Activated CD4-positive, CD25-positive, alpha-beta regulatory T cell treated with anti-CD3 and anti-CD28 coated beads, Interleukin-2, amount 50 U/mL, for 24 hours (primary cell): ENCODE data around the gene VPS13C.

ENCODE experiments used
- ATAC-seq, 2 donors: fragments of 150-1000 bp; cut with Tn5 transposase; one replicate each; pipeline ENCODE4 v1.10.0; 2021; ENCODE audit warnings: mild to moderate bottlenecking in 1 of 2, moderate library complexity in 1 of 2

The VPS13C gene

DNA sequence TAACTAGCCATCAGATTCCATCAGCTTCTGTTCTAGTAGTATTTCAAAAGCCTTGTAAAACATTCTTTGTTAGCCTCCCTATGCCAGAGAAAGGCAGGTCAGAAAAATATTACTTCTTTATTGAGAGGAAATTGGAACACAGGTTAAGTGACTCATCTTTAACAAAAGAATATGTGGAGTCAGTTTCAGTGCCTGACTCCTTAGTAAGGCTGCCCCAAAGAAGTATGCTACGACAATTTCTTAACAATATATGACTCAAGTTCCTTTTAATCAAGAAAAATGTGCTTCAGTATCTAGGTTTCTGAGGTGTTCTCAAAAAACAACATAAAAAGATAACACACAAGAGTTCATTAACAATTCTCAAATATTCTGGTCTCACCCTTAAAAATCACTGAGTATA lies 139.2 kb downstream of the VPS13C start:
- ATAC-seq, result no peak

GRCh38 chr15:61917457-61917856 lies 142.8 kb downstream of the VPS13C start:
- ATAC-seq, result no peak

GRCh38 chr15:61916104-61916503 lies 144.1 kb downstream of the VPS13C start:
- no peak for ATAC-seq

- ATAC-seq, result no peak
Observed at GRCh38 chr15:61915640-61916039, 144.6 kb downstream of the VPS13C start.

GRCh38 chr15:61910839-61911369 lies 149.3 kb downstream of the VPS13C start:
- no peak for ATAC-seq

DNA sequence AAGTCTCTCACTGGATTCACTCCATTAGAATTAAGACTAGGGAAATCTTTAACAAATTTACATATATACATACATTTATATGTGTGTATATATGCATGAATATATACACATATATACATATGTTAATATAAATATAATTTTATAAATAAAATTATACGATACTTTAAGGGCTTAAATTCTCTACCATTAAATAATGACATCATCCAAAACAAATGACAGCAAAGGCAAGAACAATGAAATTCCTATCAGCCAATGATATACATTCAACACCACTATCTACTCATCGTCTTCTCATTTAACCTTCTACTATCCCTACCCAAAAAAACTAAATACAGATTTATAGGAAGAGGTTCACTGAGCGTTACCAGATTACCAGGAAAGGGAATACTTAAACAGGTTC lies 152.0 kb downstream of the VPS13C start:
- no peak for ATAC-seq

- no peak for ATAC-seq
Observed at GRCh38 chr15:61907753-61908086, 152.5 kb downstream of the VPS13C start.

GRCh38 chr15:61906961-61907752 lies 153.1 kb downstream of the VPS13C start:
- ATAC-seq, result no peak

DNA sequence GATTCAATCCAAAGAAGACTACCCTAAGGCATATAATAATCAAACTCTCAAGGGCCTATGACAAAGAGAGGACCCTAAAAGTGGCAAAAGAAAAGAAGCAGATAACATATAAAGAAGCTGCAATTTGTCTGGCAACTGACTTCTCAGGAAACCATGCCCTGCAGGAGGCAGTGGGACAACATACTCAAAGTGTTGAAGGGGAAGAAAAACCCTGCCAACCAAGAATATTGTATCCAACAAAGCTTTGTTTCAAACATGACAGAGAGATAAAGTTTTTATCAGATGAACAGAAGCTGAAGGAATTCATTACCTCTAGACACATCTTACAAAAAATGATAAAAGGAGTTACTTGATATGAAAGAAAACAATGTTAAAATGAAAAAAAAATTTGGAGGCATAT lies 167.1 kb downstream of the VPS13C start:
- no peak for ATAC-seq

- ATAC-seq, result no peak
Observed at GRCh38 chr15:61892140-61892539, 168.1 kb downstream of the VPS13C start.

GRCh38 chr15:61890106-61890505 lies 170.1 kb downstream of the VPS13C start:
- no peak for ATAC-seq

GRCh38 chr15:61889706-61890105 lies 170.5 kb downstream of the VPS13C start:
- ATAC-seq, result peak; percentile 62 to 65

- no peak for ATAC-seq
Observed at GRCh38 chr15:61888074-61888780, 172.0 kb downstream of the VPS13C start.

GRCh38 chr15:61880084-61880483 lies 180.2 kb downstream of the VPS13C start:
- no peak for ATAC-seq

DNA sequence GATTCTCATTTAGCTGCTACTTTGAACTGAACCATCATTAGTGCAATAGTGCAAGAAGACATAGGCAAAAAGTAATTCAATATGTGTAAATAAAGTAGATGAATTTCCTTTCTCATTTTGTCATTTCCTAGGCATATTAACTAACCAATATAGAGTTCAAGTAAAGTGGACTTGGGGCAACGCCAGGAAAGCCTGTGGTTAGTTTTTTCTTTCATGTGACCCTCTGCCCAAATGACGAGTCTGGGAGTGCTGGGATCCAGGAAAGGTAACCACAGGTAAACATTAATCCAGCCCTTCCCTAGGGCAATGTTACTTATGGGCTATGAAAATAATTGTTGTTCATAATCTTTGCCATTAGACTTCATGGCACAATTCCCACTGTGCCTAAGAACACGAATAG lies 181.0 kb downstream of the VPS13C start:
- no peak for ATAC-seq

DNA sequence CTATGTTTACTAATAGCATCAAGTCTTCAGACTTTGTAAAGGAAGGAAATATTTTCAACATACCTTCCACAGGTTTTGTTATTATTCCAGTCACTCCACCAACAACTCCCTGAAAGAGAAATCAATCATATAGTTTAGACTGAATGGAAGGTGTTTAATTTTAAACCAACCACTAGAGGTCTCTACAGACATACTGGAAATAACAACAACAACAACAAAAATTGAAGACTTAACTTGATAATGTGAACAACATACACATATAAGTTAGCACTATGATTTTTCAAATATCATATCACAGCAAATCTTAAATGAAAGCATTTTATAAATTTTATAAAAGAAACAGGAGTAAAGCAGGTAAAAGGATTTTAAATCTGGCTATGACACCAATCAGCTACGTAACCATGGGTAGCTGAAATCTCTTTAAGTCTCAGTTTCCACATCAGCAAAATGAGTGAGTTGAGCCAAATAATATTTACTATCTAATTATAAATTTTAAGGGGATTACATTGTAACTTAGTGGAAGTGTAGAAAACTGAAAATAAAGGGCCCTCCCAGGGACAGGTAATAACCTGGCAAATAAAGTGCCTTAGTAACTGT lies 188.2 kb downstream of the VPS13C start:
- ATAC-seq, result no peak

GRCh38 chr15:61869656-61870055 lies 190.6 kb downstream of the VPS13C start:
- no peak for ATAC-seq

- no peak for ATAC-seq
Observed at GRCh38 chr15:61861962-61862361, 198.3 kb downstream of the VPS13C start.

DNA sequence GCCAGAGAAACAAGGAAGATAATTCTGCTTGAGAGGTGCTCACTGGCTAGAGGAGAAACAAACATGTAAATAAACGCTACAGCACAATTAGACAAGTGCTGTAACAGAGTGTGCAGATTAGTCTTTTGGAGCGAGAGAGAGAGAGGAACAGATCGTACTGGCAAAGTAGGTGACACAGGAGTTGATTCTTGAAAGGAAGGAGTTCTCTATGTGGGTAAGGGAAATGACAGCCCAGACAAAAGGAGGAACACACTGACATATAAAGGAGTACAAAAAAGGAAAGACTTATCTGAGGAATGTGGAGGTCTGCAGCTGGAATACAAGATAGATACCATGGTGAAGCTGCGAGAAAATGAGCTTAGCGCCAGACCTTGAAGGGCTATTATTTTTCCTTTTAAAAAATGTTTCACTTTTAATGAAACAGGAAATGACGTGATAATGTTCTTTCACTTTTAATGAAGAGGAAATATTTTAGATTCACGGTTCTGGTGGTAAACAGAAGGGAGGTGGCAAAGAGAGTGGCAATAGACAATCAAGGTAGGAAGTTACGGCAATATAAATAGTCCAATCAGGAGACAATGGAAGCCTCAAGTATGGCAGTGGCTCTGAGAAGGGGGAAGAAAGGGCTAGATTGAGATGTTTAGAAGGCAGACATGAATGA lies 202.9 kb downstream of the VPS13C start:
- peak; percentile 85 to 90 for ATAC-seq

- no peak for ATAC-seq
Observed at GRCh38 chr15:61856295-61856694, 204.0 kb downstream of the VPS13C start.

- no peak for ATAC-seq
Observed at GRCh38 chr15:61853195-61853594, 207.1 kb downstream of the VPS13C start.

- no peak for ATAC-seq
Observed at GRCh38 chr15:61851955-61852354, 208.3 kb downstream of the VPS13C start.

DNA sequence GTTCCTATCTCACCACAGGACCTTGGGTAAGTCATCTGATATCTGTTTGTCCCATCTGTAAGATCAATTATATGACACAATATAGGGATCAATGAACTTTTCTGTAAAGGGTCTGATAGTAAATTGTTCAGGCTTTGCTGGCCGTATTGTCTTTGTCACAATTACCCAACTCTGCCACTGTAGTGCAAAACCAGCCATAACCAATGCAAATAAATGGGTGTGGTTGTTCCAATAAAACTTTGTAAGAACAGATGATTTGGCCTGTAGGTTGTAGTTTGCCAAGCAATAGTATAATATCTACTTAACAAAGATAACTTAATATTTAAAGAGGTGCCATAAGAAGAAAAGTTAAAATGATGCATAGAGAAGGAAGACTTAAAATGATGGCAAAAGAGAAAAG lies 210.8 kb downstream of the VPS13C start:
- no peak for ATAC-seq
